SH-SY5Y (cell line): ENCODE results near the gene NSMCE1.

ENCODE experiments used
- GATA2 ChIP-seq: IDR thresholded peaks from 2 replicates; pipeline ENCODE4 v1.6.1; 2011; ENCODE audit warnings: mild to moderate bottlenecking, low read depth, low read length
- GATA3 ChIP-seq: IDR thresholded peaks from 2 replicates; pipeline ENCODE4 v1.6.1; 2011; ENCODE audit warnings: low read depth, mild to moderate bottlenecking, low read length, moderate library complexity

DNA sequence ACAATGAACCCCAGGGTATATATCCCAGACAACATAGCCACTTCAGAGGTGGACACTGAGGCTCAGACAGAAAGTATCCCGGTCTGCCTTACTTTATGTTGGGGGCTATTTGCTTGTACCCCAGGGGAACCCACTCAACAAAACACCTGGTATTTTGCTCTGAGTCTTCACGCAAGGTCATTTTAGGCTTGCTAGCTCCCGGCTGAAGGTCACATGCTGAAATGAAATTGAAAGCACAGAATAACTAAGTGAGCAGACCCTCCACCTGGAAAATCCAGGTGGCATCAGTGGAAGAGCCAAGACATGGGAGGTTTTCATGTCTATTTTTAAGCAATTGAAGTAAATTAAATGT, 69.4 kb downstream of the NSMCE1 start:
- TF ChIP-seq GATA2: no peak
- no peak for TF ChIP-seq GATA3
